MM.1S (cell line): ENCODE results near the gene POLR2F.

Source experiments
- CTCF ChIP-seq: fragments of 300-600 bp; sonication (generic); IDR thresholded peaks from 2 replicates; pipeline ENCODE4 v1.5.1; 2016; ENCODE audit warnings: antibody characterized with exemption, low read length, mixed read lengths
- EZH2 ChIP-seq: fragments of 300-600 bp; sonication (generic); optimal IDR thresholded peaks from 2 replicates; pipeline ENCODE3; 2017; ENCODE audit warnings: low read depth, mild to moderate bottlenecking, antibody characterized with exemption, low read length, mixed read lengths
- EZH2phosphoT487 ChIP-seq: fragments of 300-600 bp; sonication (generic); IDR thresholded peaks from 2 replicates; pipeline ENCODE4 v1.6.1; 2018; ENCODE audit warnings: antibody characterized with exemption, low read length

- TF ChIP-seq CTCF, result no peak
- no peak for TF ChIP-seq EZH2
- TF ChIP-seq EZH2phosphoT487, result no peak
These were observed 21.1 kb upstream of the POLR2F start for GRCh38 chr22:37932401-37932800.
